ENCODE results near the gene NR1H4. TPM values are rescaled to one million over a fixed set of nuclear protein-coding genes. Genes with fewer than 3 reads are reported as not detected.
A peak's percentile ranks its signal among the peaks of the same experiment; 100 is the strongest.

The NR1H4 gene
- total and polyA plus RNA-seq, 2 of the 13 experiments (the other 11 are each of a cell fraction or from before 2014, with no cell fraction given), result 27.3 to 114 TPM

DNA sequence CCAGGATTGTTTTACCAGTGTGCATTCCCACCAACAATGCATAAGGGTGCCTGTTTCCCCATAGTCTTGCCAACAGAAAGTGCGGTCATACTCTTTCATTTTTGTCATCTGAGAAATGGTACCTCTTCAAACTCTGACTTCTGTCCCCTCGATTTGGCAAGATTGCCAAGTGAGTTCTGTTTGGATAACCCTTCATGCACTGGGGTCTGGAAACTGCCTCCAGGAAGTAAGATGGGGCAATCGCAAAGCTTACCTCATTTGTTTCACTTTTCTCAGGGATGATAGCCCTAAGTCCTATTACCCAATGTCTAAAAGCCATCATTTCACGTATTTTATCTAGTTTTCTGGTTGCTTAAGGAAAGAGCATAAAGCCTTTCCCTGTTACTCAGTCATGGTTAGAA lies 28.6 kb upstream of the NR1H4 start (continued):
- TF ChIP-seq FOXK1 (CRISPR knock-in tag; IDR thresholded peaks at IDR 0.05; ENCODE audit: borderline replicate concordance, low read depth), result peak; percentile 39; the same call in 1 of the 2 replicates
- no peak for TF ChIP-seq ZFX (CRISPR knock-in tag; IDR thresholded peaks at IDR 0.05; ENCODE audit: low read depth)
- no peak for TF ChIP-seq ATRX (CRISPR knock-in tag; IDR thresholded peaks at IDR 0.05; ENCODE audit: borderline replicate concordance)
- TF ChIP-seq U2AF2 (IDR thresholded peaks at IDR 0.05; ENCODE audit: low read depth, low read length), result no peak
- TF ChIP-seq, protein P1, sequence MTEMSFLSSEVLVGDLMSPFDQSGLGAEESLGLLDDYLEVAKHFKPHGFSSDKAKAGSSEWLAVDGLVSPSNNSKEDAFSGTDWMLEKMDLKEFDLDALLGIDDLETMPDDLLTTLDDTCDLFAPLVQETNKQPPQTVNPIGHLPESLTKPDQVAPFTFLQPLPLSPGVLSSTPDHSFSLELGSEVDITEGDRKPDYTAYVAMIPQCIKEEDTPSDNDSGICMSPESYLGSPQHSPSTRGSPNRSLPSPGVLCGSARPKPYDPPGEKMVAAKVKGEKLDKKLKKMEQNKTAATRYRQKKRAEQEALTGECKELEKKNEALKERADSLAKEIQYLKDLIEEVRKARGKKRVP (CRISPR knock-in tag; IDR thresholded peaks at IDR 0.05), result peak in 1 of 2 experiments; percentile 71; a peak in 1 of 4 replicates
- TF ChIP-seq, protein P2, sequence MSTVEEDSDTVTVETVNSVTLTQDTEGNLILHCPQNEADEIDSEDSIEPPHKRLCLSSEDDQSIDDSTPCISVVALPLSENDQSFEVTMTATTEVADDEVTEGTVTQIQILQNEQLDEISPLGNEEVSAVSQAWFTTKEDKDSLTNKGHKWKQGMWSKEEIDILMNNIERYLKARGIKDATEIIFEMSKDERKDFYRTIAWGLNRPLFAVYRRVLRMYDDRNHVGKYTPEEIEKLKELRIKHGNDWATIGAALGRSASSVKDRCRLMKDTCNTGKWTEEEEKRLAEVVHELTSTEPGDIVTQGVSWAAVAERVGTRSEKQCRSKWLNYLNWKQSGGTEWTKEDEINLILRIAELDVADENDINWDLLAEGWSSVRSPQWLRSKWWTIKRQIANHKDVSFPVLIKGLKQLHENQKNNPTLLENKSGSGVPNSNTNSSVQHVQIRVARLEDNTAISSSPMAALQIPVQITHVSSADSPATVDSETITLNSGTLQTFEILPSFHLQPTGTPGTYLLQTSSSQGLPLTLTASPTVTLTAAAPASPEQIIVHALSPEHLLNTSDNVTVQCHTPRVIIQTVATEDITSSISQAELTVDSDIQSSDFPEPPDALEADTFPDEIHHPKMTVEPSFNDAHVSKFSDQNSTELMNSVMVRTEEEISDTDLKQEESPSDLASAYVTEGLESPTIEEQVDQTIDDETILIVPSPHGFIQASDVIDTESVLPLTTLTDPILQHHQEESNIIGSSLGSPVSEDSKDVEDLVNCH (CRISPR knock-in tag; IDR thresholded peaks at IDR 0.05), result no peak
- TF ChIP-seq, protein P3, sequence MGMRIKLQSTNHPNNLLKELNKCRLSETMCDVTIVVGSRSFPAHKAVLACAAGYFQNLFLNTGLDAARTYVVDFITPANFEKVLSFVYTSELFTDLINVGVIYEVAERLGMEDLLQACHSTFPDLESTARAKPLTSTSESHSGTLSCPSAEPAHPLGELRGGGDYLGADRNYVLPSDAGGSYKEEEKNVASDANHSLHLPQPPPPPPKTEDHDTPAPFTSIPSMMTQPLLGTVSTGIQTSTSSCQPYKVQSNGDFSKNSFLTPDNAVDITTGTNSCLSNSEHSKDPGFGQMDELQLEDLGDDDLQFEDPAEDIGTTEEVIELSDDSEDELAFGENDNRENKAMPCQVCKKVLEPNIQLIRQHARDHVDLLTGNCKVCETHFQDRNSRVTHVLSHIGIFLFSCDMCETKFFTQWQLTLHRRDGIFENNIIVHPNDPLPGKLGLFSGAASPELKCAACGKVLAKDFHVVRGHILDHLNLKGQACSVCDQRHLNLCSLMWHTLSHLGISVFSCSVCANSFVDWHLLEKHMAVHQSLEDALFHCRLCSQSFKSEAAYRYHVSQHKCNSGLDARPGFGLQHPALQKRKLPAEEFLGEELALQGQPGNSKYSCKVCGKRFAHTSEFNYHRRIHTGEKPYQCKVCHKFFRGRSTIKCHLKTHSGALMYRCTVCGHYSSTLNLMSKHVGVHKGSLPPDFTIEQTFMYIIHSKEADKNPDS (CRISPR knock-in tag; IDR thresholded peaks at IDR 0.05), result no peak
- TF ChIP-seq SPEN (CRISPR knock-in tag; IDR thresholded peaks at IDR 0.05; ENCODE audit: low read depth), result no peak
- peak; percentile 61; the same call in 1 of the 2 replicates for TF ChIP-seq MED13 (CRISPR knock-in tag; IDR thresholded peaks at IDR 0.05)
- no peak for TF ChIP-seq ZNF597 (CRISPR knock-in tag; IDR thresholded peaks at IDR 0.05)
- no peak for TF ChIP-seq ZFP1 (CRISPR knock-in tag; IDR thresholded peaks at IDR 0.05)
- no peak for TF ChIP-seq E2F5 (CRISPR knock-in tag; conservative IDR thresholded peaks at IDR 0.05)
- TF ChIP-seq ZBTB25 (CRISPR knock-in tag; IDR thresholded peaks at IDR 0.05), result peak; percentile 60; the same call in 1 of the 2 replicates
- no peak for TF ChIP-seq REPIN1 (CRISPR knock-in tag; IDR thresholded peaks at IDR 0.05; ENCODE audit: borderline replicate concordance, low read depth)
- peak; percentile 70 for TF ChIP-seq HNF4A (CRISPR knock-in tag; IDR thresholded peaks at IDR 0.05)
- TF ChIP-seq STAG1 (CRISPR knock-in tag; IDR thresholded peaks at IDR 0.05), result no peak
- no peak for TF ChIP-seq ZFP36L2 (CRISPR knock-in tag; IDR thresholded peaks at IDR 0.05)
- TF ChIP-seq GATAD2A (CRISPR knock-in tag; IDR thresholded peaks at IDR 0.05), result peak; percentile 92
- no peak for TF ChIP-seq MEIS2 (CRISPR knock-in tag; IDR thresholded peaks at IDR 0.05)
- TF ChIP-seq ARHGAP35 (CRISPR knock-in tag; IDR thresholded peaks at IDR 0.05; ENCODE audit: borderline replicate concordance), result no peak
- TF ChIP-seq RFX1 (IDR thresholded peaks at IDR 0.05), result no peak
- no peak for TF ChIP-seq HMGA1 (CRISPR knock-in tag; conservative IDR thresholded peaks at IDR 0.05)
- TF ChIP-seq ARNT2 (CRISPR knock-in tag; IDR thresholded peaks at IDR 0.05; ENCODE audit: low read depth), result no peak
